GM12878 (cell line): ENCODE results near the gene NMUR1.

Source experiments
- CHD1 ChIP-seq: IDR thresholded peaks from 2 replicates; pipeline ENCODE4 v1.6.1; 2012; ENCODE audit warnings: low read depth, low read length, improper control_type of control experiment
- CTCF ChIP-seq, 3 experiments: IDR thresholded peaks in 2 of 3; conservative IDR thresholded peaks in 1 of 3; 2 replicates each; pipeline ENCODE4 v1.5.1; 2011; ENCODE audit warnings: low read depth in 3 of 3, low read length in 3 of 3, mild to moderate bottlenecking in 3 of 3, control low read depth in 2 of 3, moderate library complexity in 2 of 3, inconsistent platforms in 1 of 3, mixed read lengths in 1 of 3; ENCODE audit not compliant: control insufficient read depth in 2 of 3, insufficient read depth in 1 of 3; ENCODE audit errors: extremely low read depth in 1 of 3
- CUX1 ChIP-seq: IDR thresholded peaks from 2 replicates; pipeline ENCODE4 v1.6.1; 2012; ENCODE audit warnings: improper control_type of control experiment, low read depth, low read length; ENCODE audit not compliant: insufficient replicate concordance
- HDAC2 ChIP-seq: fragments of 200-600 bp; sonication (generic); IDR thresholded peaks from 2 replicates; pipeline ENCODE4 v1.6.1; 2017
- MAX ChIP-seq: IDR thresholded peaks from 2 replicates; pipeline ENCODE4 v1.6.1; 2012; ENCODE audit warnings: low read depth, low read length, improper control_type of control experiment
- POLR2AphosphoS5 ChIP-seq: IDR thresholded peaks from 2 replicates; pipeline ENCODE4 v1.6.1; 2011; ENCODE audit warnings: mild to moderate bottlenecking, low read length, inconsistent platforms
- REST ChIP-seq: IDR thresholded peaks from 2 replicates; pipeline ENCODE4 v1.6.1; 2012; ENCODE audit warnings: mild to moderate bottlenecking, low read depth, low read length
- SP1 ChIP-seq: IDR thresholded peaks from one replicate; pipeline ENCODE4 v1.6.1; 2011; ENCODE audit warnings: low read depth, low read length
- SRF ChIP-seq, 2 experiments: IDR thresholded peaks; 2 replicates each; pipeline ENCODE4 v1.6.1; 2011; ENCODE audit warnings: low read depth in 2 of 2, low read length in 2 of 2, mild to moderate bottlenecking in 1 of 2, moderate library complexity in 1 of 2
- SUZ12 ChIP-seq: fragments of 200-600 bp; sonication (generic); IDR thresholded peaks from one replicate; pipeline ENCODE4 v1.6.1; 2018; ENCODE audit warnings: antibody characterized with exemption, mild to moderate bottlenecking; ENCODE audit not compliant: unreplicated experiment
- YY1 ChIP-seq: IDR thresholded peaks from 2 replicates; pipeline ENCODE4 v1.6.1; 2011; ENCODE audit warnings: low read depth, mild to moderate bottlenecking, low read length
- ZBTB33 ChIP-seq: fragments of 450-650 bp; IDR thresholded peaks from 2 replicates; pipeline ENCODE4 v1.6.1; 2017; ENCODE audit warnings: mild to moderate bottlenecking

GRCh38 chr2:231519975-231520555, 10.2 kb downstream of the NMUR1 start:
- TF ChIP-seq CUX1: no peak
- TF ChIP-seq CTCF (IDR thresholded peaks at IDR 0.05 in 2 of 3, conservative IDR thresholded peaks at IDR 0.05 in 1 of 3; ENCODE audit: control insufficient read depth in 2 of 3, extremely low read depth in 1 of 3, insufficient read depth in 1 of 3, low read depth in 3 of 3, low read length in 3 of 3): no peak
- no peak for TF ChIP-seq HDAC2
- no peak for TF ChIP-seq POLR2AphosphoS5
- no peak for TF ChIP-seq REST
- TF ChIP-seq SP1: no peak
- no peak for TF ChIP-seq CHD1
- no peak for TF ChIP-seq ZBTB33
- no peak for TF ChIP-seq MAX
- no peak for TF ChIP-seq SUZ12
- TF ChIP-seq SRF (IDR thresholded peaks at IDR 0.05; ENCODE audit: low read depth in 2 of 2, low read length in 2 of 2): no peak
- no peak for TF ChIP-seq YY1
